Measurements from ENCODE around the gene COL6A1.

GRCh38 chr21:46024141-46024540, 42.6 kb downstream of the COL6A1 start:
- TF ChIP-seq POLR2A (IDR thresholded peaks at IDR 0.05; ENCODE audit: low read depth, low read length) = no peak
- TF ChIP-seq, protein P1, sequence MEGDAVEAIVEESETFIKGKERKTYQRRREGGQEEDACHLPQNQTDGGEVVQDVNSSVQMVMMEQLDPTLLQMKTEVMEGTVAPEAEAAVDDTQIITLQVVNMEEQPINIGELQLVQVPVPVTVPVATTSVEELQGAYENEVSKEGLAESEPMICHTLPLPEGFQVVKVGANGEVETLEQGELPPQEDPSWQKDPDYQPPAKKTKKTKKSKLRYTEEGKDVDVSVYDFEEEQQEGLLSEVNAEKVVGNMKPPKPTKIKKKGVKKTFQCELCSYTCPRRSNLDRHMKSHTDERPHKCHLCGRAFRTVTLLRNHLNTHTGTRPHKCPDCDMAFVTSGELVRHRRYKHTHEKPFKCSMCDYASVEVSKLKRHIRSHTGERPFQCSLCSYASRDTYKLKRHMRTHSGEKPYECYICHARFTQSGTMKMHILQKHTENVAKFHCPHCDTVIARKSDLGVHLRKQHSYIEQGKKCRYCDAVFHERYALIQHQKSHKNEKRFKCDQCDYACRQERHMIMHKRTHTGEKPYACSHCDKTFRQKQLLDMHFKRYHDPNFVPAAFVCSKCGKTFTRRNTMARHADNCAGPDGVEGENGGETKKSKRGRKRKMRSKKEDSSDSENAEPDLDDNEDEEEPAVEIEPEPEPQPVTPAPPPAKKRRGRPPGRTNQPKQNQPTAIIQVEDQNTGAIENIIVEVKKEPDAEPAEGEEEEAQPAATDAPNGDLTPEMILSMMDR (IDR thresholded peaks at IDR 0.05; ENCODE audit: extremely low read depth in 1 of 2, insufficient read depth in 1 of 2, low read depth in 1 of 2, low read length in 2 of 2) = no peak
- no peak for TF ChIP-seq MYC (IDR thresholded peaks at IDR 0.05; ENCODE audit: low read depth, low read length)
- no peak for TF ChIP-seq MAX (IDR thresholded peaks at IDR 0.05; ENCODE audit: insufficient read depth, insufficient read length)
- no peak for TF ChIP-seq EZH2 (IDR thresholded peaks at IDR 0.05; ENCODE audit: borderline replicate concordance, low read depth, low read length, severe bottlenecking)
- no peak for TF ChIP-seq POLR2AphosphoS5 (IDR thresholded peaks at IDR 0.05; ENCODE audit: insufficient read depth, low read depth, low read length)
- no peak for TF ChIP-seq FOS (IDR thresholded peaks at IDR 0.05; ENCODE audit: borderline replicate concordance, insufficient read depth, low read length)

All from endothelial cell of umbilical vein (primary cell).